Activated CD8-positive, alpha-beta T cell treated with anti-CD3 and anti-CD28 coated beads for 36 hours (primary cell): ENCODE results near the gene KCNE2. TPM values are rescaled to one million over a fixed set of nuclear protein-coding genes. Genes with fewer than 3 reads are reported as not detected.
A peak's percentile ranks its signal among the peaks of the same experiment; 100 is the strongest.

Source experiments
- ATAC-seq: fragments of 200-7000 bp; cut with Tn5 transposase; one replicate; pipeline ENCODE4 v1.10.0; 2021; ENCODE audit warnings: mild to moderate bottlenecking, moderate library complexity
- CTCF ChIA-PET: fragments of 350-600 bp; sonication (Branson Sonifier 250); formaldehyde crosslinking; loops from one replicate; lab custom pipeline; 2021; ENCODE audit warnings: antibody characterized with exemption; lab: Charles Lee
- POLR2A ChIA-PET: fragments of 350-600 bp; sonication (Branson Sonifier 250); formaldehyde crosslinking; loops from one replicate; lab custom pipeline; 2021; ENCODE audit warnings: antibody characterized with exemption; lab: Charles Lee
- DNase-seq: peaks from one replicate; pipeline ENCODE4 v3.0.0-alpha.2; 2020
- H3K27ac Mint-ChIP-seq: one replicate; pipeline ENCODE4 v1.8.0; 2021; ENCODE audit warnings: mild to moderate bottlenecking, mixed read lengths
- H3K27me3 Mint-ChIP-seq: one replicate; pipeline ENCODE4 v1.8.0; 2021; ENCODE audit warnings: mixed read lengths
- H3K36me3 Mint-ChIP-seq: one replicate; pipeline ENCODE4 v1.8.0; 2021; ENCODE audit warnings: low read depth, mixed read lengths
- H3K4me1 Mint-ChIP-seq: one replicate; pipeline ENCODE4 v1.8.0; 2021; ENCODE audit warnings: low read depth, mixed read lengths
- H3K4me3 Mint-ChIP-seq: one replicate; pipeline ENCODE4 v1.8.0; 2021; ENCODE audit warnings: mild to moderate bottlenecking, moderate library complexity, mixed read lengths
- H3K9me3 Mint-ChIP-seq: one replicate; pipeline ENCODE4 v1.8.0; 2021; ENCODE audit warnings: mixed read lengths
- CTCF ChIP-seq: fragments of 200-600 bp; IDR thresholded peaks from one replicate; pipeline ENCODE4 v1.8.0; 2022; ENCODE audit warnings: antibody characterized with exemption, mild to moderate bottlenecking
- intact Hi-C: fragments of 100-400 bp; cut with micrococcal nuclease; formaldehyde crosslinking; loops from one replicate; pipeline ENCODE4 v1.10.0; 2022
- total RNA-seq, 2 experiments: library from RNA; stranded (reverse); gene quantifications; one replicate each; pipeline ENCODE4 v1.2.3, GENCODE V29; 2021

KCNE2 gene
- total RNA-seq, 2 experiments from 2014 or later, result not detected

DNA sequence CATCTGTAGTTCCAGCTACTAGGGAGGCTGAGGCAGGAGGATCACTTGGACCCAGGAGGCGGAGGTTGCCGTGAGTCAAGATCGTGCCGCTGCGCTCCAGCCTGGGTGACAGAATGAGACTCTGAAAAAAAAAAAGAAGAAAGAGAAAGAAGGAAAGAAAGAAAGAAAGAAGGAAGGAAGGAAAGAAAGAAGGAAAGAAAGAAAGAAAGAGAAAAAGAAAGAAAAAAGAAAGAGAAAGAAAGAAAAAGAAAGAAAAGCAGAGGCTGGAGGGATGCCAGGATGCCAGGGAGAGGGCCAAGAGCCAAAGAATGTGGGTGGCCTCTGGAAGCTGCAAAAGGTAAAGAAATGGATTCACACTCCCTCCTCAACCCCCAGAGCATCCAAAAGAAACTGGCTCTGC is 8.2 kb upstream of the KCNE2 start:
- POLR2A ChIA-PET, result no interaction called here
- Mint-ChIP-seq H3K9me3 (peaks cover 5% of the 10 kb centered on the region), H3K27me3 (peaks cover 13% of the 10 kb centered on the region), H3K4me1 (peaks cover 7% of the 10 kb centered on the region), H3K4me3 (no peak overlapping the region), H3K36me3 (no peaks in the 10 kb centered on the region), H3K27ac (no peak overlapping the region)
- CTCF ChIA-PET, result interaction anchor here (1.0 to 12.6 kb wide), 4 partner anchors 8 to 432 kb away, joined by 4 to 216 read pairs (median 9); no protein-coding TSS in a partner anchor
- intact Hi-C loops, result no loop called here
- ATAC-seq, result no peak
- no peak for DNase-seq
- TF ChIP-seq CTCF, result no peak

DNA sequence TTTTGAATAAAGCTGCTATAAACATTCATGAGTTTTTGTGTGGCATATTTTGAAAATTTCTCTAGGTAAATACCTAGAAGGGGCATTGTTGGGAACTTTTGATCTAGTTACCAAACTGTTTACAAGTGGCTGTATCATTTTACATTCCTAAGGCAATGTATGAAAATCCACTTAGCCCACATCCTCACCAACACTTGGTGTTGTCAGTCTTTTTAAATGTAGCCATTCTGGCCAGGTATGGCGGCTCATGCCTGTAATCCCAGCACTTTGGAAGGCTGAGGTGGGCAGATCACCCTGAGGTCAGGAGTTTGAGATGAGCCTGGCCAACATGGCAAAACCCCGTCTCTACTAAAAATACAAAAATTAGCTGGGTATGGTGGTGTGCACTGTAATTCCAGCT is 5.9 kb upstream of the KCNE2 start:
- no peaks in the 10 kb centered on the region for H3K9me3 Mint-ChIP-seq
- DNase-seq (no peak), ATAC-seq (no peak)
- H3K4me1 Mint-ChIP-seq, result peaks cover 9% of the 10 kb centered on the region
- ChIA-PET POLR2A (no interaction called here), CTCF (interaction anchor here (1.0 to 4.2 kb wide), 2 partner anchors 9 to 10 kb away, joined by 3 to 27 read pairs; no protein-coding TSS in a partner anchor)
- no peak overlapping the region for H3K4me3 Mint-ChIP-seq
- H3K36me3 Mint-ChIP-seq, result no peaks in the 10 kb centered on the region
- H3K27ac Mint-ChIP-seq, result no peak overlapping the region
- intact Hi-C loops, result no loop called here
- peaks cover 16% of the 10 kb centered on the region for H3K27me3 Mint-ChIP-seq
- TF ChIP-seq CTCF, result no peak

GRCh38 chr21:34358866-34359265 is 4.9 kb upstream of the KCNE2 start:
- Mint-ChIP-seq H3K27me3 (peaks cover 16% of the 10 kb centered on the region), H3K27ac (no peak overlapping the region), H3K4me1 (peaks cover 6% of the 10 kb centered on the region), H3K36me3 (no peaks in the 10 kb centered on the region), H3K4me3 (no peak overlapping the region), H3K9me3 (no peaks in the 10 kb centered on the region)
- TF ChIP-seq CTCF, result no peak
- ChIA-PET POLR2A (no interaction called here), CTCF (interaction anchor here (0.9 to 4.2 kb wide), 4 partner anchors 9 to 435 kb away, joined by 3 to 27 read pairs (median 4); no protein-coding TSS in a partner anchor)
- ATAC-seq, result no peak
- DNase-seq, result no peak
- intact Hi-C loops, result no loop called here

GRCh38 chr21:34360488-34361241 is 3.1 kb upstream of the KCNE2 start:
- Mint-ChIP-seq H3K27ac (no peak overlapping the region), H3K4me3 (no peak overlapping the region), H3K4me1 (peaks cover 4% of the 10 kb centered on the region), H3K9me3 (no peaks in the 10 kb centered on the region), H3K27me3 (peaks cover 11% of the 10 kb centered on the region), H3K36me3 (no peaks in the 10 kb centered on the region)
- ChIA-PET POLR2A (no interaction called here), CTCF (interaction anchor here (1.2 to 4.2 kb wide), 5 partner anchors 7 to 441 kb away, joined by 3 to 27 read pairs (median 5); no protein-coding TSS in a partner anchor)
- DNase-seq, result no peak
- no peak for ATAC-seq
- no peak for TF ChIP-seq CTCF
- intact Hi-C loops, result no loop called here

DNA sequence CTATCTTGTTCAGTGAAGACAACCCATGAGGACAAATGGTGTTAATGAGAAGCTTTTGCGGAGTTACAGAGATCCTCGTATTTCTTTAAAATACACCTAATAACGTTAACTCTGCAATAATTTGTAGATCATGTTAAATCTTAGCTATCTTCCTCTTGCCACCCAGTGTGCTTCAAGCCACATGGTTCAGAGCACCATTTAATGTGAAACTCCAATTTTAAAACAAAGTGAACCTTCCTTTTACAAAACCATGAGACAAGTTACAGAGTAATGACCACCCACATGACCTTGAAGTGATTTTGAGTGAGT is 1.7 kb upstream of the KCNE2 start:
- Mint-ChIP-seq H3K9me3 (no peaks in the 10 kb centered on the region), H3K4me1 (peaks cover 3% of the 10 kb centered on the region), H3K36me3 (no peaks in the 10 kb centered on the region), H3K27ac (no peak overlapping the region), H3K27me3 (peaks cover 5% of the 10 kb centered on the region), H3K4me3 (no peak overlapping the region)
- intact Hi-C loops, result no loop called here
- ChIA-PET CTCF (interaction anchor here (0.6 to 2.8 kb wide), 23 partner anchors 8 to 465 kb away, joined by 3 to 27 read pairs (median 3); partner anchors contain the start of gene ATP5PO), POLR2A (interaction anchor here (0.7 kb wide), 1 partner anchor 558 kb away, joined by 3 read pairs; no protein-coding TSS in a partner anchor)
- ATAC-seq (peak; percentile 29), DNase-seq (no peak)
- TF ChIP-seq CTCF, result peak; percentile 53
